WTC11 (cell line): ENCODE results near the gene SPATA2.

Experiments
- ATF3 ChIP-seq: sonication (generic); formaldehyde crosslinking; conservative IDR thresholded peaks from 2 replicates; pipeline ENCODE4 v1.8.1; 2022; ENCODE audit warnings: mild to moderate bottlenecking, missing genetic modification reagents
- CTCF ChIP-seq: fragments of 200-600 bp; IDR thresholded peaks from 2 replicates; pipeline ENCODE4 v1.8.0; 2022; ENCODE audit warnings: antibody characterized with exemption
- ELF4 ChIP-seq: sonication (generic); formaldehyde crosslinking; IDR thresholded peaks from 2 replicates; pipeline ENCODE4 v1.8.1; 2022; ENCODE audit warnings: low read depth, mild to moderate bottlenecking, moderate library complexity, missing genetic modification reagents
- HMGXB4 ChIP-seq: sonication (generic); formaldehyde crosslinking; IDR thresholded peaks from 2 replicates; pipeline ENCODE4 v1.8.1; 2023; ENCODE audit warnings: mild to moderate bottlenecking, moderate library complexity, missing genetic modification reagents
- NR2C2 ChIP-seq: sonication (generic); formaldehyde crosslinking; IDR thresholded peaks from 2 replicates; pipeline ENCODE4 v1.8.0; 2022; ENCODE audit warnings: mild to moderate bottlenecking, missing genetic modification reagents
- TP53 ChIP-seq: sonication (generic); formaldehyde crosslinking; IDR thresholded peaks from 2 replicates; pipeline ENCODE4 v1.8.1; 2023; ENCODE audit warnings: mild to moderate bottlenecking, missing genetic modification reagents
- ZNF121 ChIP-seq: sonication (generic); formaldehyde crosslinking; IDR thresholded peaks from 2 replicates; pipeline ENCODE4 v1.8.0; 2023; ENCODE audit warnings: missing genetic modification reagents
- ZNF263 ChIP-seq: sonication (generic); formaldehyde crosslinking; IDR thresholded peaks from 2 replicates; pipeline ENCODE4 v1.8.1; 2022; ENCODE audit warnings: low read depth, mild to moderate bottlenecking, moderate library complexity, missing genetic modification reagents
- ZNF281 ChIP-seq: sonication (generic); formaldehyde crosslinking; IDR thresholded peaks from 2 replicates; pipeline ENCODE4 v1.8.0; 2023; ENCODE audit warnings: mild to moderate bottlenecking, missing genetic modification reagents

- TF ChIP-seq NR2C2 (CRISPR knock-in tag) (no peak), CTCF (no peak), ZNF121 (CRISPR knock-in tag) (no peak), ZNF281 (CRISPR knock-in tag) (no peak), ZNF263 (CRISPR knock-in tag) (no peak), ELF4 (CRISPR knock-in tag) (no peak), ATF3 (CRISPR knock-in tag) (no peak), TP53 (CRISPR knock-in tag) (no peak), HMGXB4 (CRISPR knock-in tag) (no peak)
Measured at GRCh38 chr20:49892260-49892659, 23.1 kb downstream of the SPATA2 start.
